ENCODE measurements around the gene KCNT1. TPM values are rescaled to one million over a fixed set of nuclear protein-coding genes. Genes with fewer than 3 reads are reported as not detected.

Gene KCNT1
- polyA plus RNA-seq, 2 of the 4 experiments (the other 2 are of a cell fraction) = not detected

GRCh38 chr9:135664801-135665794, 36.9 kb upstream of the KCNT1 start:
- Histone ChIP-seq H3K4me1 (no peaks in the 10 kb centered on the region), H3K4me2 (no peak overlapping the region), H3K4me3 (no peak overlapping the region), H3K27ac (no peak overlapping the region), H3K9me3 (no peaks in the 10 kb centered on the region)
- FAIRE-seq (no peak), ATAC-seq (peak; percentile 9 to 51; a peak in 3 of 6 replicates), DNase-seq (ENCODE audit: low read depth in 1 of 2, low spot score in 1 of 2) (no peak)
- TF ChIP-seq RFX5 (IDR thresholded peaks at IDR 0.05) = no peak
- TF ChIP-seq ELK1 (IDR thresholded peaks at IDR 0.05; ENCODE audit: low read depth, low read length) = no peak
- no peak for TF ChIP-seq ZNF302 (CRISPR knock-in tag; IDR thresholded peaks at IDR 0.05)
- POLR2A ChIA-PET = no interaction called here
- CTCF ChIA-PET = no interaction called here
- 18% methylated on average over 31 of the region's 32 CpGs for WGBS (ENCODE audit: missing lambda C conversion rate)

GRCh38 chr9:135665795-135666189, 36.2 kb upstream of the KCNT1 start:
- FAIRE-seq (no peak), ATAC-seq (peak; percentile 12 to 16; a peak in 2 of 6 replicates)
- 0% methylated on average over 5 of the region's 12 CpGs for WGBS (ENCODE audit: missing lambda C conversion rate)

More at GRCh38 chr9:135665795-135666189, 36.2 kb upstream of the KCNT1 start:
- TF ChIP-seq BCL3 (IDR thresholded peaks at IDR 0.05) (no peak), PHF8 (IDR thresholded peaks at IDR 0.05; ENCODE audit: borderline replicate concordance, low read depth) (no peak), CTCF (IDR thresholded peaks at IDR 0.05) (no peak), PBX3 (IDR thresholded peaks at IDR 0.05) (no peak), ATOH8 (CRISPR knock-in tag; IDR thresholded peaks at IDR 0.05; ENCODE audit: low read depth) (no peak), CBX8 (IDR thresholded peaks at IDR 0.05) (no peak), POLR2AphosphoS2 (conservative IDR thresholded peaks at IDR 0.05; ENCODE audit: low read length) (no peak), NPAS2 (CRISPR knock-in tag; IDR thresholded peaks at IDR 0.05; ENCODE audit: borderline replicate concordance) (no peak), POLR2A (IDR thresholded peaks at IDR 0.05; ENCODE audit: low read length) (no peak), TFCP2L1 (CRISPR knock-in tag; IDR thresholded peaks at IDR 0.05) (no peak), HEYL (CRISPR knock-in tag; IDR thresholded peaks at IDR 0.05) (no peak), JUNB (IDR thresholded peaks at IDR 0.05) (no peak), KDM5A (IDR thresholded peaks at IDR 0.05) (no peak), ZC3H11A (IDR thresholded peaks at IDR 0.05) (no peak)
- no peak for DNase-seq (ENCODE audit: low read depth in 1 of 2, low spot score in 1 of 2)
- ChIA-PET POLR2A (no interaction called here), CTCF (no interaction called here)
- Histone ChIP-seq H3K4me2 (no peak overlapping the region), H3K9me3 (no peaks in the 10 kb centered on the region), H3K4me3 (no peak overlapping the region), H3K27ac (no peak overlapping the region), H3K4me1 (no peaks in the 10 kb centered on the region)
